OCI-LY7 (cell line): ENCODE results near the gene PVALEF.

ENCODE experiments used
- CTCF ChIP-seq: fragments of 200-600 bp; sonication (generic); conservative IDR thresholded peaks from 2 replicates; pipeline ENCODE4 v1.5.1; 2014; ENCODE audit warnings: mild to moderate bottlenecking, antibody characterized with exemption, low read length, moderate library complexity, mixed read lengths
- EZH2phosphoT487 ChIP-seq: fragments of 200-600 bp; sonication (generic); IDR thresholded peaks from 2 replicates; pipeline ENCODE4 v1.6.1; 2018; ENCODE audit warnings: low read depth, borderline replicate concordance, mild to moderate bottlenecking, mixed run types, antibody characterized with exemption, low read length, moderate library complexity, mixed read lengths

- no peak for TF ChIP-seq CTCF
- no peak for TF ChIP-seq EZH2phosphoT487
Measured at GRCh38 chr17:81228834-81229665, 63.7 kb downstream of the PVALEF start.
